Body of pancreas (tissue), 4 donors: ENCODE data around the gene ROCK2.

Experiments used
- CTCF ChIP-seq, 7 experiments: fragments of 450-650 bp in 4 of 7; fragments of 200-600 bp in 3 of 7; sonication (generic) in 3 of 7; IDR thresholded peaks; one replicate each; pipeline ENCODE4 v1.5.1; 2016 to 2019; ENCODE audit warnings: antibody characterized with exemption in 7 of 7
- POLR2A ChIP-seq, 3 donors: fragments of 450-650 bp; IDR thresholded peaks; one replicate each; pipeline ENCODE4 v1.6.1; 2016; ENCODE audit warnings: antibody characterized with exemption in 3 of 3, mild to moderate bottlenecking in 2 of 3

DNA sequence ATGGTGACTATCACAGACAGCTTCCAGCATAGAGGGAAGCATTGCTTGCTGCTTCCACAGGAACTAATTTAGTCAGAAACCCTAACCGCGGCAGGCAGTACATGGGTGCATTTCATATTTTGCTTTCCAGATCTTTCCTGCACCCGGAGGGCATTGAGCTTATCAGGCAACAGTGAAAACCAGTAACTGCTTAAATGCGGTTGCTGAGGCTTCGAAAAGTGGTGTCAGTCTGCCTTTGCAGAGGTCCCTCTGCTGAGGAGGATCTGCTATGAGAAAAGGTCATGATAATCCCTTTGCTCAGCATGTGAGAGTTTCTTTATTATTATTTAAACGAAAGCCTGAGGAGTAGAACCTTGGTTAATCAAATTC is 44.6 kb upstream of the ROCK2 start:
- TF ChIP-seq CTCF (IDR thresholded peaks at IDR 0.05) (no peak), POLR2A (IDR thresholded peaks at IDR 0.05) (no peak)
